CD4-positive, alpha-beta T cell treated with Interleukin-6 at 100 ng/mL for 8 hours (primary cell): ENCODE results near the gene CPNE2.
"Not testable (repeated sequence)": the region's sequence is repeated elsewhere in the genome, so short reads cannot be mapped to it uniquely, and the experiment has no call there.

Experiments
- DNase-seq: peaks from one replicate; pipeline ENCODE4 v3.0.0-alpha.2; 2020; ENCODE audit warnings: mixed read lengths, low spot score

CPNE2 gene

DNA sequence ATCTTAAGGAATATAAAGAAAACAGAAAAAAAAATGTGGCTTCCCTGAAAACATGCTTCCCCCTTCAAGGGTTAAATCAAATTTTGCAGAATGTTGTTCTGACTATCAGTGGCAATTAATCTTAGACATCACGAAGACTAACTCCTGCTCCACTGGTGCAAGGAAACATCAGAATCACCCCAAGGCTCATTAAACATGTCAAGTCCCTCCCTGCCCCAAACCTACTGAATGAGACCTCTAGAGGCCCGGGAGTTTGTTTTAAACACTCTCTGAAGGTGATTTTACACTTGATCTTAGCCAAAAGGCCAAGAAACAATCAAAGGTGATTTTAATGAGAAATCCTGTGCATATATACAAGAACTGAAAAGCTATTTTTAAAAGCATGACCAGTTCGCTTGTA, 75.2 kb downstream of the CPNE2 start:
- DNase-seq = no peak

DNA sequence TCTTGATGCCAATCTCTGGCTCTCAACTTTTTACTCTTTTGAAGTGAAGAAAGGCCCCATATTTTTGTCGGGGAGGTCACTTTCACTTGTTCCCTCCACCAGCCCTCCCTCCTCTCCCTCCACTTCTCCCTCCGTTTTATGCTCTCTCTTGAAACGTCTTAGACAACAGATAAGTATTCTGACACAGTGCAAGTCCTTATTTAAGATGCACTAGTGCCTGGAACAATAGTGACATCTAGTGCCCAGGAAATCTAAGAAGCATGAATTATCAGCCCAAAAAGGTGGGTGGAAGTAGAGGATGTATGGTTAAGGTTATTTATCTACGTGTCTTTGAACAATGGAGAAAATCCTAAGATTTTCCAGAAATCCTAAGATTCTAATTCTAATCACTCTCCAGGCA, 75.6 kb downstream of the CPNE2 start:
- peak; percentile 61 for DNase-seq

DNA sequence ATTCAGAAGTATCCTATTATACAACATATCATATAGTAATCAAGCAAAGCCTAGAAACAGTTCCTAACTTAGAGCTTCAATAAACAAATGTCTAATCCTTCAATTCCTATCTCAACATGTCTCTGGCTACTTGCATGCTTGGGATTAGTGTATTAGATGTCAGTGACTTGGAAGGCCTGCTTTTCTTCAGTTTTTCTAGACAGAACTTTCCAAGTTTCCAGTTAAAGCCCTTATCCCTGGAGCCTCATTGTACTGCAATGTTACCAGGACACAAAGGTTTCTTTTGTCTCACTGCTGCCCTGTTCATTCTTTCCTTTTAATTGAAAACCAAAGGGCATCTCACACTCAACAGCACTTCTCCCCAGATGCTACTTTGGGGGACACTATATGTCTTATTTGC, 76.9 kb downstream of the CPNE2 start:
- DNase-seq = no peak

DNA sequence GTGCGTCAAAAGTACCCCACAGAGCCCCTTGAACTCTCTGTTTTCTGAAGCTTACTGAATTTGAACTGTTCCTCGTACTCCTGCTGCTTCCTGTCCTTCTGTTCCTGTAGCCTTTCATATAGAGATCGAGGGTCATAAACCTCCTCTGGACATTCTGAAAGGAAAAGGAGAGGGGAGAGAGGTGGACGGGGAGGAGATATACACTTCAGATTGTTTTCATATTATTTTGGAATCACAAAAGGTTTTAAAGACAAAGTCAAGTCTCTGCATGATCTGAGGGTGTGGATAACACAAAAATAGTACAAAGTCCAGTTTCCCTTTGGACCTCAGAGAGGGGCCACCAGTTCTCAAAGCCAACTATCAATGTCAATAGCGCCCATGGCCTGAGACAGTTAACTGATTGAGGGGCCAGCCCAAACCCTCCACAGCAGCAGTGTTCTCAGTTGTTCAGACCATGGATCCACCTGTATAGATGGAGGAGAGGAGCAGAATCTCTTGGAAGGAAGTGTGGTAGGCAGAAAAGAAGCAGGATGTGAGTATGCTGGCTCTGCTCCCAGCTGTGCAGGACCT, 80.4 kb downstream of the CPNE2 start:
- DNase-seq = no peak

DNA sequence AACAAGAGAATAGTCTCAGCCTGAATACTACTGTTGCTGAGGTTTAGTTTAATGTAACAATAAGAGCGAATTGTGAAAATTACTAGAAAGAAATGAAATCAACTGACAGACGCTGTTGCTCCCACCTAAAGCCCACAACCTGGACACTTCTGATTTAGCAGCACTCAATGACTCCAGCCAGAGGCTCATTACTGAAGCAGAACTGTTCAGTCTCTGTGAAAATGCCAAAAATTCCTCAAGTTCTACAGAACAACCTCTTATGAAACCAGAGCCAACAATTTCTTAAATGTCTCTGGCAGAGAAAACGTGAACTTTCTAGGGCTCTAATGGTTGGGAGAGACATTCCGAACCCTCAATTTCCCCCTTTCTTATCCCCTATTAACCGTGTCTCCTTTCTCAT, 83.5 kb downstream of the CPNE2 start:
- DNase-seq = no peak

DNA sequence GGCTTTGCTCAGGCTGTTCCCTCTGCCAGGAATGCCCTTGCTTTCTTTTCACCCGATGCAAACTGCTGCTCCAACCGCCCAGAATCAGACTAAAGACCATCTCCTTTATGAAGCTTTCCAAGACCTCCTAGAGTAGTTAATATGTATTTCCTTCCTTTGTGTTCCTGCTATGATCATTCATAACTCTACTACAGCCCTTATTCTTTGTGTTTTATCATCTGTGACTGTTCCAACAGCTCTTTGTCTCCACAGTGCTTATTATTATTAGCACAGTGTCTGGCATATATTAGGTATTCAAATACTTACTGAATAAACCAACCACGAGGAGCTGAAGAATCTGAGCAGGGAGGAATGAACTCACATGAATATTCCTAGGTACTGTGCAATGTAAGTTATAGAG, 85.8 kb downstream of the CPNE2 start:
- no peak for DNase-seq

DNA sequence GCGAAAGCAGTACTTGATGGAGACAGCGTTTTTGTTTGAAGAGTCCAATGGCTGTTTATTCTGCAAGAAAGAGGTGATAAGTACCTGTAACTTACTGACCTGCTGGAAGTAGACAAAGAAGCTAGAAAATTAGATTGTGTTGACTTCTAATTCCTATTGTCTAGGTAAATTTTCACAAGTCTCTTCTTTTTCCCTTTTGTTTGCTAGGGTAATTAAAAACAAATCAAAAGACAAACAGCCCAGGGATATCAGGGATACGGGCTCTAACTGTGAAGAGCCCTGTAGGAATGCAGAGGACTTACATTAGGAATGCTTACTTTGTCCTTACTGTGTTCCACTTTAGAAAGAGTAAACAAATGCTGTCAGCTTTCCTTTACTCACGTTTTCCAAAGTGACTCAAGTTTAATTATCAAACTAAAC, 86.4 kb downstream of the CPNE2 start:
- no peak for DNase-seq

DNA sequence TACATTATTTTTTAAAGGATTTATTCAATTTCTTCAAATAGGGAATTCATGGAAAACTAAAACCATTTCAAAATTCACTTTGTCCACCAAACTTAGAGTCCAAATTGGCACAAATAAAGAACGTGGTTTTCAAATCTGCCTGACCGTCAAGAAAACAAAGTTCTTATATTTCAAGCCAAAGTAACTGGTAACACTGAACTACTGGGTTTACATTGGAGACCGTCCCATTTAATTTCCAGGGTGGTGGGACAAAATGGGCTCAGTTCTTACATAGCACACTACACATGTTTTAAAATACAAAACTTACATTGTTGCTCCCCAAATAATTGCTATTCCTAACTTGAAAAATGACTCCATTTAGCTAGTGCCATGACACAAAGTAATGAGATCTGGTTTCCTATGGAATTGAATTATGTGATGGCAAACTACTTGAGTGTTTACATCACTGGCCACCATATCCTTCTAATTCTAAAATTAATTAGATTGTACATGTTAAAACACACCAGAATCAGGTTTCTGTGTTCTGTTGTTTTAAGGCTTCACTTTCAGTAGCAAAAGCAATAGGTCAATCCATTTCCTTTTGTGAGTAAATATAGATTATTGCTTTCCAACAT, 86.9 kb downstream of the CPNE2 start:
- no peak for DNase-seq

DNA sequence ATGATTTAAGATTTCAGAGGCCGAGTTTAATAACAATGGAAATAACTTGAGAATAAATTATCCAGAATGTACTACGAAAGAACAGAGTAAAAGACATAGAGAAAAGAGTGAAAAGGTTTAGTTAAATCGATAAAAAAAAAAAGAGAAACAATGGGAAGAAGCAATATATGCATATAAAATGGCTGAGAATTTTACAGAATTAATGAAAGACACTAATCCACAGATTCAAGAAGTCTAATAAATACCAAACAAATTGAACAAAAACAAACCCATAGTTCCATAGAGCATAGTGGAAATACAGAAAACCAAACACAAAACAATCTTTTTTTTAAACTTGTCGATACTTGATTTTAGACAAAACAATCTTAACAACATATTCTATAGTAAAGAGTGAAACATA, 91.7 kb downstream of the CPNE2 start:
- no peak for DNase-seq

DNA sequence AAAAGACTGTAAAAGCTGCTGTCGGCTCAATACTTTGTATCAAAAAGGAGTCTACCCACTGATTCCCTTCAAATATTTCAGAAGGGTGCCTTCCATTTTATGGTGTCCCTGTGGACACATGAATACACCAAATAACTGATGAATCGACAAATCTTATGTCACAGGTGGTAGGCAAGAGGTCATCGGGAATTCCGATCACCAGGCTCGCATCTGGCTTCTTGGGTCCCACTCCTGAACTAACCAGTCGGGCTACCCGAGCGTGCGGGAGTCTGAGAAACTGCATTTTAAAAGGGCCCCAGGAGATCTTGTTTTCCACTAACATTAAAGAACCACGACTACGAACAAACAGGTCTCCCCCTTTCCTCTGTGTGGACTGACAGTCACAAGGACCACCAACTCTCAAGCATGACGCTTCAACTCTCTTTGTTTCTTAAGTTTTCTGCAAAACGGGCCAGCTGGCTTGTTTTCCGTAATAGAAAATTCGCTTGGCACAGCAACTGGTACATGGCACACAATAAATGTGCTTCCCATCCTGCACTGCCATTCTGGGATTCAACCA, 92.6 kb downstream of the CPNE2 start:
- DNase-seq = no peak

DNA sequence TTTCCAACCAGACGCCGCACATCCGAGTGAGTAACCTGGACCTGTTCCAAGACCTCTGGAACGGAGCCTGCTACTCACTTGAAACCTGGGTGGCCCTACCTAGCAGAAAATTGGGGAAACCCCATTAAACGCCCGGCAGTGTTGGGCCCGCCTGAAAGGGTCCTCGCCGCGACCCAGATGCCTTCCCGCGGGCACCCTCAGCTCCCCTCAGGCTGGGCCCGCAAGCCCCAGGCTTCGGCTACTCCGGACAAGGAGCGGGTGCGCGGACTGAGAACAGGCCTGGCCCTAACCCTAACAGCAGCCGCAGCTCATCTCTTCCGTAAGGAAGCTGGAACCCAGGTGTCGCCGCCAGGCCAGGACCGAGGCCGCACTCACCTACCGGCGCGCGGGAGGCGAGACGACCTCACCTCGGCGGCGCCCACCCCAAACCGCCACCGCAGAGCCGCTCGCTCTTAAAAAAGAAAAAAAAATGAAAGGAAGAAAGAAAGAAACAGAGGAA, 93.1 kb downstream of the CPNE2 start:
- peak; percentile 1 for DNase-seq

DNA sequence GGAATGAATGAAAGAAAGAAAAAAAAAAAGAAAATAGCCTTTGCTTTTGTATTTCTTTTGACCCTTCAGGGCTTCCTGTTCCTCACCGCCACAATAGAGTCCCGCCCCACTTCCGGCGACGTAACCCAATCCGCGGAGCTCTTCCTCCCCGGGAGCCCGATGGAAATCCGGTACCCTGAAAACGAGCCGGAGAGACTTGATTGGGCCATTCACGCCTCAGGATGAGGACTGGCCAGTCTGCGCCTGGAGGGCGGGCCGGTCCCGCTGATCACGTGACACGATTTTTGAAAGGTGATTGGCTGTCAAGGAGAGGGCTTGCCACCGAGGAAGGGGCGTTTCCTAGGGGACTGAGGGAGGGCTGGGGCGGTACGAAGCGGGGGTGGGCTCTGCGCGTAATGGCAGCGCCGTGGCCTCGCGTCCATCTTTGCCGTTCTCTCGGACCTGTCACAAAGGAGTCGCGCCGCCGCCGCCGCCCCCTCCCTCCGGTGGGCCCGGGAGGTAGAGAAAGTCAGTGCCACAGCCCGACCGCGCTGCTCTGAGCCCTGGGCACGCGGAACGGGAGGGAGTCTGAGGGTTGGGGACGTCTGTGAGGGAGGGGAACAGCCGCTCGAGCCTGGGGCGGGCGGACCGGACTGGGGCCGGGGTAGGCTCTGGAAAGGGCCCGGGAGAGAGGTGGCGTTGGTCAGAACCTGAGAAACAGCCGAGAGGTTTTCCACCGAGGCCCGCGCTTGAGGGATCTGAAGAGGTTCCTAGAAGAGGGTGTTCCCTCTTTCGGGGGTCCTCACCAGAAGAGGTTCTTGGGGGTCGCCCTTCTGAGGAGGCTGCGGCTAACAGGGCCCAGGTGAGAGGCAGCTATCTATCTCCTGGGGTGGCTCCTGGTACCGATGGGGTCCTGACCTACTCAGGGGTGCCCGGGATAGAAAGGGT, 93.8 kb downstream of the CPNE2 start, which contains the start of the genes PSME3IP1 and RSPRY1:
Gene PSME3IP1, minus strand, starts transcription at position 95 of the 927 bp plus-strand sequence. CDS start 12,185 bp downstream, outside the sequence.
Gene RSPRY1, plus strand, starts transcription at position 385 of the 927 bp plus-strand sequence. CDS start 18,330 bp downstream, outside the sequence.
- peak; percentile 100 for DNase-seq

DNA sequence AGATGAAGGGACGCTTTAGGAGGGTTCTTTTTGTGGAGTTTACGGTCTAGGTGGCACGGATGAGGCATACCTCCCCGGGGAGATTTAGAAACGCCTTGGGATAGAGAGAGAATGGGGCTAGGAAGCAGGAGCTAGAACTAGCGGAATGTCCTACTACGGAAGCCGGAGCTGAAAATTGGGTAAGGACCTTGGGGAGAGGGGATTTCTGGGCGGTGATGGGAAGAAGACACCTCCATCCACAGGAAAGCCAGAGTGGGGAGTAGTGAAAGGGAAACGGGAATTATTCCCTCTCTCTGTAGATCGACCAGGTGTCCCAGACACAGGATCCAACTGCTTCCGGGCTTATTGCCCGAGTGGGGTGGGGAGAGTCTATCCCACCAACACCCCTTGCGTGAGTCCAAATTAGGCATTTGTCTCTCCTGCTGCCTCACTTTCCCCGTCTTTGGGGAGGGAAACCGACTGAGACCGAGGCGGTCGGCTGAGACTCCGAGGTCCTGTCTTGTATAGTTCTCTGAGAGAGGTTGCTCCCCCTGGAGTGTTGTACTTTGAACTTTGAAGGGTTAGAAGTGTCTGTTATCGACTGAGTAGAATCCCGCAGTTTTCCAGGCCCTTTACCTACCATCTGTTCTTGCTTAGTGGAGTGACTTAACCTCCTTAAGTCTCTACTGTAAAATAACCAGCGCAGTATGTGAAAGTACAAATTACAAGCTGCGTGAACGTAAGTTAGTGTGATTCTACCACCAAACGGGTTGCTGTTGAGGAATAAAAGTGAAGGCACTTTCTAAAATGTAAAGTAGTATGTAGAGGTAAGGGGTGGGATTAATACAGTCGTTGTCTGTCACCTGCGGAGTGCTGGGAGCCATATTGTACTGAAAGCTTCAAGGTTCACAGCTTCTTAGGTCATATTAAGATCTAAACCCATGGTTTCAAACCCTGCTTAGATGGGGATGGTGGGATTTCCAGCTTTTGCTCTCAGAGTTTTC, 94.8 kb downstream of the CPNE2 start:
- peak; percentile 3 for DNase-seq

DNA sequence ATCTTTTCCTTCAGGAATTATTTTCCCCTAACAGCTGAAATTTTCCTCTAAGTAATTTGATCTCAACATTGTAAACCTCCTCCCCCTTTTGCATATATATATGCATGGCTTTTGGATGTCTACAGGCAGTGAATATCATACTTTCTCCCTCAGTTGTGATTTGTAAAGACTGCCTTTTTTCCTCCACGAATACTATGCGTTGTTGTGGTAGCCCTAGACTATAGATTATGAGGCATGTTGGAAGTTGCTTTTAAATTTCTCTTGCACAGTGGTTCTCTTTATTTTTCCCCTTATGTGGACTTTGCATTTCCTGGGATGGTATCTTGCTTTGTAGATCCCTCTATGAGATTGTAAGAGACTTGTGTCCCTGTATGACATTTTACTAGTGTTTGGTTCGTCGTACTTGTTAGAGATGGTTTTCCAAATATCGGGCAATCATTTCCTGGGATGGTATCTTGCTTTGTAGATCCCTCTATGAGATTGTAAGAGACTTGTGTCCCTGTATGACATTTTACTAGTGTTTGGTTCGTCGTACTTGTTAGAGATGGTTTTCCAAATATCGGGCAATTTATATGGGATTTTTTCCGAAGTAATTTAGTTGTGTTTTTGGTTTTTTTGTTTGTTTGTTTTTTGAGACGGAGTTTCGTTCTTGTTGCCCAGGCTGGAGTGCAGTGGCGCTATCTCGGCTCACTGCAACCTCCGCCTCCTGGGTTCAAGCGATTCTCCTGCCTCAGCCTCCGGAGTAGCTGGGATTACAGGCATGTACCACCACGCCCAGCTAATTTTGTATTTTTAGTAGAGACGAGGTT, 95.7 kb downstream of the CPNE2 start:
- not testable (repeated sequence) for DNase-seq

DNA sequence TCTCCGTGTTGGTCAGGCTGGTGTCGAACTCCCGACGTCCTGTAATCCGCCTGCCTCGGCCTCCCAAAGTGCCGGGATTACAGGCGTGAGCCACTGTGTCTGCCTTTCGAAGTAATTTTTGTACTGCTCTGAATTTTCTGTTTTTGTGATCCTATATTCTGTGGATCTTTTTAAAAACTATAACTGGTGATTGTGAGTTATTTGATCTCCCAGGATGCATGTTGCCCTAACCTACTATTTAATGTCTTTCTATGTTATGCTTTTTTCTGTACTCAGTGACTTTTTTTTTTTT, 96.3 kb downstream of the CPNE2 start:
- no peak for DNase-seq

DNA sequence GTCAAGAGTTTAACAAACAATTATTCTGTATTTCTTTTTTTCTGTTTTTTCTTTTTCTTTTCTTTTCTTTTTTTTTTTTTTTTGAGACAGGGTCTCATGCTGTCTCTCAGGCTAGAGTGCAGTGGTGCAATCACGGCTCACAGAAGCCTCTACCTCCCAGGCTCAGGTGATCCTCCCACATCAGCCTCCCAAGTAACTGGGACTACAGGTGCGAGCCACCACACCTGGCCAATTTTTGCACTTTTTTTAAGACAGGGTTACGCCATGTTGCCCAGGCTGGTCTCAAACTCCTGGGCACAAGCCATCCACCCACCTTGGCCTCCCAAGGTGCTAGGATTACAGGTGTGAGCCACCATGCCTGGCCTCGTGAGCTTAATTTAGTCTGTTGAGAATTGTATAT, 97.1 kb downstream of the CPNE2 start:
- DNase-seq = not testable (repeated sequence)

DNA sequence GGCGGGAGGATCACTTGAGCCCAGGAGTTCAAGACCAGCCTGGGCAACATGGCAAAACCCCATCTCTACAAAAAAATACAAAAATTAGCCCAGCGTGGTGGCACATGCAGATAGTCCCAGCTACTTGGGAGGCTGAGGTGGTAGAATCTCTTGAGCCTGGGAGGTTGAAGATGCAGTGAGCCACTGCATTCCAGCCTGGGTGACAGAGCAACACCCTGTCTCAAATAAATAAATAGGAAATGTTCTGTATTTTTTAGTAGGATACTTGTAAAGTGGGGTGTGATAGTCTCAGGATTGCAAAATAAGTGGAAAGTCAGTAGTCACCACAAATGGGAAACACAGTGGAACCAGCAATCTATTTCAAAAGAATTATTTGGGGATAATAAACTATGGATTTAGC, 97.8 kb downstream of the CPNE2 start:
- DNase-seq = no peak

DNA sequence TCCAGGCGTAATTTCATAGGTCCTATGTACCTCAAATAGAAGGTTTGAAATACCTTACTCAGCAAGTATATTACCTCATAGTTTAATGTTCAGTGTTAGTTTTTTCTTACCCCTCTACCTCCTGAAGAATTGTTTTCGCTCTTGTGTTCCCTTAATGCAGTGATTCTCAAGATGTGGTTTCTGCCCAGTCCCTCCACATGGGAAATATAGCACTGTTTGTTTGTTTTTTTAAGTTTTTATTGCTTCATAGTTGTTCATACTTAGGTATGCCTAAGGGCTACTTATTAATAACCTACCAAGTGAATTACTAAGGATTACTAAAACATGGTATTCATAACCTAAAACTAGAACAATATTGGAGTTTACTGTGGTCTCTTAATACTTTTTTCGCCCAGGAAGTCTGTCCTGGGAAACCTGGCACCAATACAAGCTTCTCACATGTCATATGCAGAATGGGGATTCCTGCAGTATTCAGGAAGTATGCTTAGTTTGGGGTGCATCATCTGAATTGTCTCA, 98.7 kb downstream of the CPNE2 start:
- DNase-seq = no peak

DNA sequence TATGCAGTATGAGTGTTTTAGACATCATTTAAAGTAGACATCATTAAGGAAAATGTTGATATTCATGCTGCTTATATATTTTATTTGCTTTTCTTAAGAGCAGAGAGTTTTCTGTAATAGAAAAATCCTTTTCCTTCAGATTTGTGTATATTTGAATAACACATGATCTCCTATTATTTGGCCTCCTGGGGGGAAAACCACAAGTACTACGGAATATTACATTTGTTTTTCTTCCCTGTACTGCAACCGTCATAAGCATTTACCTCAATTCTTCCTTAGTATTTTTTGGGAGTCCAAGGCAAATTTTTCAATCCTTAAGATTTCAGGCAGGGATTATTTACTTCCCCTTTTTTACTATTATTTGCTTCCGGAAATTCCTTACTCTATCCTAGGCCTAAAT, 99.8 kb downstream of the CPNE2 start:
- DNase-seq = no peak
